Activated T-helper 2 cell treated with anti-CD3 and anti-CD28 coated beads, Interferon-gamma antibody, Interleukin-2, Interleukin-4, amounts not matched to agents 10 μg/mL and 5 μg/mL and 100 μg/mL, durations not matched to agents 14 hours and 24 hours and 36 hours (primary cell): Measurements from ENCODE around the gene SYT12. TPM values are rescaled to one million over a fixed set of nuclear protein-coding genes. Genes with fewer than 3 reads are reported as not detected.
A peak's percentile ranks its signal among the peaks of the same experiment; 100 is the strongest.

Experiments used
- DNase-seq: peaks from one replicate; pipeline ENCODE4 v3.0.0; 2021; ENCODE audit warnings: low spot score
- H3K27ac Mint-ChIP-seq: one replicate; pipeline ENCODE4 v1.8.0; 2021; ENCODE audit warnings: mixed read lengths
- H3K27me3 Mint-ChIP-seq: one replicate; pipeline ENCODE4 v1.8.0; 2021; ENCODE audit warnings: low read depth, mixed read lengths
- H3K36me3 Mint-ChIP-seq: one replicate; pipeline ENCODE4 v1.8.0; 2021; ENCODE audit warnings: low read depth, mixed read lengths
- H3K4me1 Mint-ChIP-seq: one replicate; pipeline ENCODE4 v1.8.0; 2021; ENCODE audit warnings: low read depth, mixed read lengths
- H3K4me3 Mint-ChIP-seq: one replicate; pipeline ENCODE4 v1.8.0; 2021; ENCODE audit warnings: low read depth, mild to moderate bottlenecking, moderate library complexity, mixed read lengths
- H3K9me3 Mint-ChIP-seq: one replicate; pipeline ENCODE4 v1.8.0; 2021; ENCODE audit warnings: mixed read lengths
- intact Hi-C: fragments of 100-400 bp; cut with micrococcal nuclease; formaldehyde crosslinking; loops from one replicate; pipeline ENCODE4 v1.15.1; 2023
- total RNA-seq: library from RNA; stranded (reverse); gene quantifications from 2 replicates; pipeline ENCODE4 v1.2.3, GENCODE V29; 2022

The SYT12 gene
- total RNA-seq, 1 donor from 2014 or later: not detected

DNA sequence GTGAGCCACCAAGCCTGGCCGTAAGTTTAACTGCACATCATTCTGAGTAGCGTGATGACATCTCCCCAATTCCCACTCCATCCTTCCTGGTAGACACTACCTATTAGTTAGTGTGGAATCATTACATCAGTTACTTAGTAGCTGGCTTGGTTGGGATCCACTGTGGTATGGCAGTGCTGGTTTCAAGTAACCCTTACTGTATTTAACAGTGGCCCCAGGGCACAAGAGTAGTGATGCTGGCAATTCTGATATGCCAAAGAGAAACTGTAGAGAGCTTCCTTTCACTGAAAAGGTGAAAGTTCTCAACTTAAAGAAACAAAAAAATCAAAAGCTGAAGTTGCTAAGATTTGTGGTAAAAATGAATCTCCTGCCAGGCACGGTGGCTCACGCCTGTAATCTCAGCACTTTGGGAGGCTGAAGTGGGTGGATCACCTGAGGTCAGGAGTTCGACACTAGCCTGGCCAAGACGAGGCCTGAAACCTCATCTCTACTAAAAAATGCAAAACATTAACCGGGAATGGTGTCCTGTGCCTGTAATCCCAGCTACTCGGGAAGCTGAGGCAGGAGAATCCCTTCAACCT is 60.9 kb downstream of the SYT12 start:
- Mint-ChIP-seq H3K27me3 (peaks cover 2% of the 10 kb centered on the region), H3K27ac (no peak overlapping the region), H3K9me3 (no peaks in the 10 kb centered on the region), H3K36me3 (no peaks in the 10 kb centered on the region), H3K4me1 (peaks cover 10% of the 10 kb centered on the region), H3K4me3 (no peak overlapping the region)
- DNase-seq: no peak
- intact Hi-C loops: loop anchor here (5.0 kb wide), 1 partner anchor 83 kb away; no protein-coding TSS in a partner anchor

DNA sequence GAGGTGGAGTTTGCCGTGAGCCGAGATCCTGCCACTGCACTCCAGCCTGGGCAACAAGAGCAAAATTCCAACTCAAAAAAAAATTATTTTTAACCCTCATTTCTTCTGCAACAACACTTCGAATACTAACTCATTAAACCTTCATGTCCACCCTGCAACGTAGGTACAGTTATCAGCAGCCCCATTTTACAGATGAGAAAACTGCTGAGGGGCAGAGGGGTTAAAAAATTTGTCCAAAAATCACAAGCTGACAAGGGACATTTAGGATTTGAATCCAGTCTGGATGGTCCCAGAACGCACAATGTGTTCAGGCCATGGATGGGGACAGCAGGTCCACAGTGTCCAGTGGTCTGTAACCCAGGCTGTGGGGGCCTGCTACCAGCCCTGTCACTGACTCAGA is 62.7 kb downstream of the SYT12 start:
- Mint-ChIP-seq H3K9me3 (no peaks in the 10 kb centered on the region), H3K27me3 (peaks cover 2% of the 10 kb centered on the region), H3K36me3 (no peaks in the 10 kb centered on the region), H3K27ac (no peak overlapping the region), H3K4me1 (peaks cover 4% of the 10 kb centered on the region), H3K4me3 (no peak overlapping the region)
- DNase-seq: no peak
- intact Hi-C loops: no loop called here

DNA sequence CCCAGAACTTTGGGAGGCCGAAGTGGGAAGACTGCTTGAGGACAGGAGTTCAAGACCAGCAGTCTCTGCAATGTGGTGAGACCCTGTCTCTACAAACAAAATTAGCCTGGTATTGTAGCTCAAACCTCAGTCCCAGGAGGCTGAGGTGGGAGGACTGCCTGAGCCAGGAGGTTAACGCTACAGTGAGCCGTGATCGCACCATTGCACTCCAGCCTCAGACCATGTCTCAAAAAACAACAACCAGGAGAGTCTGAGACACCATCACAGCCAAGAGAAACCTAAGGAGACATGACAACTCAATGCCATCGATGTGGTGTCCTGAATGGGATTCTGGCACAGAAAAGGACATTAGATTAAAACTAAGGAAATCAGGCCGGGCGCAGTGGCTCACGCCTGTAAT is 67.8 kb downstream of the SYT12 start:
- H3K4me3 Mint-ChIP-seq: no peak overlapping the region
- H3K36me3 Mint-ChIP-seq: no peaks in the 10 kb centered on the region
- H3K27me3 Mint-ChIP-seq: no peaks in the 10 kb centered on the region
- no peaks in the 10 kb centered on the region for H3K9me3 Mint-ChIP-seq
- H3K27ac Mint-ChIP-seq: no peak overlapping the region
- DNase-seq: no peak
- intact Hi-C loops: no loop called here
- H3K4me1 Mint-ChIP-seq: no peaks in the 10 kb centered on the region

DNA sequence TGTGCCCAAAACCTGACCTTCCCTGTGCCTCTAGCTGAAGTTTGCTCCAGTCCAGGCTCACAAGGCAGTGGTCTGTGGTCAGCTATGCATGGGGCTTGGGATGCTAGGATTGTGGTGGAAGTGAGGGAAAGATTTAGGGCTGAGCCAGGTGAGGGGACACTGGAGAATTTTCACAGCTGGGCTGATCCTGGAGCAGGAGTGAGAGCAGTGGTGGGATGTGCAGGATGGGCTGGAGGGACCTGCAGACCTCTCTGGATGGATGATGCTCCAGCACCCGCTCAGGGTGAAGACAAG is 72.2 kb downstream of the SYT12 start:
- H3K4me3 Mint-ChIP-seq: no peak overlapping the region
- no peak overlapping the region for H3K27ac Mint-ChIP-seq
- no peaks in the 10 kb centered on the region for H3K36me3 Mint-ChIP-seq
- intact Hi-C loops: no loop called here
- DNase-seq: no peak
- H3K9me3 Mint-ChIP-seq: no peaks in the 10 kb centered on the region
- H3K4me1 Mint-ChIP-seq: peaks cover 5% of the 10 kb centered on the region
- no peaks in the 10 kb centered on the region for H3K27me3 Mint-ChIP-seq

DNA sequence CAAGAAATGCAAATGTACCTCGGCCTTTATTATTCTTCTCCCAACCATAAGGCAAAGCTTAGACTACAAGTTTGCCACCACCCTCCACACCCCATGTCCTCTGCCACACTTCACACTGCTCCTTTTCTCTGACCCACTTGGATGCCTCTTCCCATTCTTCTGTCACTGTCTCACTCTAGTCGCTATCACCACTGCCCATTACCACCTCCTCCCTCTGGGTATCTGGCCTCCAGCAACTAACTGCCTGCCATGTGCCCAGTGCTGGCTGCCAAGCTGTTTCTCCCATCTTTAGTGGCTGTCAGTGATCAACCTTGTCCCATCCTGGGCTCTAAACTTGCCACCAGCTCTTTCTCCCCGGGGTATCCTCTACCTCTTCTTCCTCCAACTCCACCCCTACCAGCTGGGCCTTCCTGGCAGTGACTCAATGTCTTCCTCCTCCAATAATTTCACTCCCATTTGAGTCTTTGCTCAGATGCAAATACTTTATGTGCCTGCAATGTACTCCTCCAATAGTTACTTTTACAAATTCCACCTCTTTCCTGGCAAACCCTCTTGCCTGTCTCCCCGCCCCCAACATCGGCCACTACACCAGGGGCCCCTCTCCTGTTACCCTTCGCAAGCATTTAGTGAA is 76.0 kb downstream of the SYT12 start:
- Mint-ChIP-seq H3K4me3 (no peak overlapping the region), H3K27ac (no peak overlapping the region), H3K27me3 (no peaks in the 10 kb centered on the region), H3K4me1 (peaks cover 16% of the 10 kb centered on the region), H3K36me3 (no peaks in the 10 kb centered on the region), H3K9me3 (no peaks in the 10 kb centered on the region)
- intact Hi-C loops: no loop called here
- DNase-seq: no peak

DNA sequence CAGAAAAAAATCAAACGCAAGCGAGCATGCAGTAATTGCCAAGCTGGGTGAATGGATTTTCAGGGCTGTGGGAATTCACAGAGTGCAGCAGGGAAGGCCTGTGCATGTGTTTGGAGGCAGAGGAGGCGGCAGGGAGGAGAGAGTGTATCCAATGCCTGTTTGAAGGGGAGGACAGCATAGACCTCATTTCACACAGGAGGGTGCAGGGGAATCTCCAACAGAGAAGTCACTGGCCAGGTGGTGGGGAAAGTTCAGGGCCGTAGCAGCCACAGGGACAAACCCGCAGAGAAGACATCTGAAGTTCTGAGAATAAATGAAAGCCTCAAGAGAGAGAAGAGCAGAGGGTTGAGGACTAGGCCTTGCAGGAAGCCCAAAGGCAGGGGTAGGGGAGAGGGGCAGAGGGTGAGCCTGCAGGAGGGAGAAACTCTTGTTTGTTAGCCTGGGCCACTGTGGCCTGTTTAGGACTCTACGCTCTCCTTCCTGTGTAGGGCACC is 76.9 kb downstream of the SYT12 start:
- Mint-ChIP-seq H3K4me1 (peaks cover 21% of the 10 kb centered on the region), H3K9me3 (no peaks in the 10 kb centered on the region), H3K27me3 (no peaks in the 10 kb centered on the region), H3K4me3 (no peak overlapping the region), H3K36me3 (no peaks in the 10 kb centered on the region), H3K27ac (peak overlapping the region; percentile 54)
- intact Hi-C loops: no loop called here
- DNase-seq: no peak

Other genes starting within 250 kb of the SYT12 start
- gene RCE1, start 179.7 kb upstream of the SYT12 start, total RNA-seq: 27.5 and 27.8 TPM in 2 replicates
- gene LRFN4, start 166.1 kb upstream of the SYT12 start, total RNA-seq: 48.9 and 50.3 TPM in 2 replicates
- gene PC, start 64.8 kb upstream of the SYT12 start, total RNA-seq: 15.4 and 18.0 TPM in 2 replicates
- gene C11orf86, start 47.8 kb upstream of the SYT12 start, total RNA-seq: not detected in 2 replicates
- 0.30 and 0.39 TPM in 2 replicates for gene RHOD, start 33.7 kb downstream of the SYT12 start, total RNA-seq
- 96.0 and 107 TPM in 2 replicates for gene KDM2A, start 96.1 kb downstream of the SYT12 start, total RNA-seq
- gene GRK2, start 243.3 kb downstream of the SYT12 start, total RNA-seq: 282 and 287 TPM in 2 replicates